Panc1 (cell line): ENCODE results near the gene SPATA31E1.

Source experiments
- CTCF ChIP-seq: fragments of 450-650 bp; IDR thresholded peaks from 2 replicates; pipeline ENCODE4 v1.5.1; 2017; ENCODE audit warnings: mild to moderate bottlenecking
- POLR2AphosphoS5 ChIP-seq: IDR thresholded peaks from 2 replicates; pipeline ENCODE4 v1.6.1; 2012; ENCODE audit warnings: mild to moderate bottlenecking, low read depth, low read length, moderate library complexity
- REST ChIP-seq, 2 experiments: IDR thresholded peaks; 2 replicates each; pipeline ENCODE4 v1.6.1; 2011 to 2012; ENCODE audit warnings: low read depth in 2 of 2, control low read depth in 1 of 2, low read length in 1 of 2, mild to moderate bottlenecking in 1 of 2, moderate library complexity in 1 of 2; ENCODE audit not compliant: insufficient read depth in 1 of 2
- SIN3A ChIP-seq: IDR thresholded peaks from 2 replicates; pipeline ENCODE4 v1.6.1; 2012; ENCODE audit warnings: low read depth, mild to moderate bottlenecking, low read length, moderate library complexity, borderline replicate concordance; ENCODE audit not compliant: insufficient read depth
- TCF7L2 ChIP-seq: IDR thresholded peaks from 2 replicates; pipeline ENCODE4 v1.6.1; 2011; ENCODE audit warnings: mild to moderate bottlenecking, low read depth, low read length, inconsistent platforms

- no peak for TF ChIP-seq CTCF
- TF ChIP-seq POLR2AphosphoS5 = no peak
- TF ChIP-seq REST (IDR thresholded peaks at IDR 0.05; ENCODE audit: insufficient read depth in 1 of 2, low read depth in 2 of 2, low read length in 1 of 2) = no peak
- no peak for TF ChIP-seq TCF7L2
- TF ChIP-seq SIN3A = no peak
These were observed 45.5 kb upstream of the SPATA31E1 start for GRCh38 chr9:87836951-87837705.
